IMR-90 (cell line): ENCODE results near the gene HFE. TPM values are rescaled to one million over a fixed set of nuclear protein-coding genes. Genes with fewer than 3 reads are reported as not detected.

Source experiments
- ATAC-seq: fragments of 200-7000 bp; cut with Tn5 transposase; 2 replicates; pipeline ENCODE4 v1.9.1; 2020; ENCODE audit warnings: low read depth, mild to moderate bottlenecking, moderate library complexity
- BruUV-seq: library from RNA; stranded (reverse); fragments of 400-500 nt; replicated peaks from 2 replicates; lab custom pipeline; 2021; lab: Mats Ljungman, UMichigan
- CTCF ChIA-PET: fragments of 300-600 bp; formaldehyde crosslinking; extraction: SDS; loops from one replicate; lab custom pipeline; 2021; ENCODE audit warnings: antibody characterized with exemption; lab: Yijun Ruan, JAX
- POLR2A ChIA-PET: fragments of 300-600 bp; sonication (Branson Sonifier 250); formaldehyde crosslinking; loops from one replicate; lab custom pipeline; 2022; ENCODE audit warnings: antibody characterized with exemption; ENCODE audit not compliant: unreplicated experiment; lab: Charles Lee
- DNase-seq: peaks from one replicate; pipeline ENCODE4 v3.0.0; 2013
- H2AFZ ChIP-seq: replicated peaks from 2 replicates; pipeline ENCODE3; 2013; ENCODE audit warnings: low read length, mild to moderate bottlenecking; ENCODE audit not compliant: poor library complexity
- H2AK5ac ChIP-seq: 2 replicates; pipeline ENCODE4 v1.6.1; 2013; ENCODE audit warnings: low read depth, low read length, inconsistent platforms
- H2AK9ac ChIP-seq: replicated peaks from 2 replicates; pipeline ENCODE3; 2013; ENCODE audit warnings: mild to moderate bottlenecking, low read depth, low read length, moderate library complexity; ENCODE audit not compliant: poor library complexity
- H2BK120ac ChIP-seq: 2 replicates; pipeline ENCODE4 v1.6.1; 2013; ENCODE audit warnings: low read depth, low read length, inconsistent platforms
- H2BK15ac ChIP-seq: 3 replicates; pipeline ENCODE4 v1.6.1; 2013; ENCODE audit warnings: low read depth, low read length, inconsistent platforms
- H2BK20ac ChIP-seq: 2 replicates; pipeline ENCODE4 v1.6.1; 2013; ENCODE audit warnings: low read depth, mild to moderate bottlenecking, inconsistent platforms, low read length, moderate library complexity
- H2BK5ac ChIP-seq: 2 replicates; pipeline ENCODE4 v1.6.1; 2013; ENCODE audit warnings: mild to moderate bottlenecking, low read depth, low read length, inconsistent platforms; ENCODE audit not compliant: poor library complexity, severe bottlenecking
- H3K14ac ChIP-seq: replicated peaks from 2 replicates; pipeline ENCODE4 v1.6.1; 2013; ENCODE audit warnings: low read depth, low read length, inconsistent platforms
- H3K18ac ChIP-seq: 2 replicates; pipeline ENCODE4 v1.6.1; 2013; ENCODE audit warnings: low read depth, low read length, control low read depth
- H3K23ac ChIP-seq: 2 replicates; pipeline ENCODE4 v1.6.1; 2013; ENCODE audit warnings: low read depth, low read length, inconsistent platforms
- H3K27ac ChIP-seq: 2 replicates; pipeline ENCODE4 v1.5.1; 2013; ENCODE audit warnings: mild to moderate bottlenecking, control low read depth, low read length; ENCODE audit not compliant: insufficient read depth
- H3K27me3 ChIP-seq: 2 replicates; pipeline ENCODE4 v1.6.1; 2013; ENCODE audit warnings: low read length; ENCODE audit not compliant: control insufficient read depth, insufficient read depth
- H3K36me3 ChIP-seq: 2 replicates; pipeline ENCODE4 v1.6.1; 2013; ENCODE audit warnings: low read length, mixed read lengths; ENCODE audit not compliant: control insufficient read depth, insufficient read depth
- H3K4ac ChIP-seq: 2 replicates; pipeline ENCODE4 v1.6.1; 2013; ENCODE audit warnings: low read depth, low read length, inconsistent platforms
- H3K4me1 ChIP-seq: 2 replicates; pipeline ENCODE4 v1.6.1; 2013; ENCODE audit warnings: low read length, mixed read lengths; ENCODE audit not compliant: control insufficient read depth, insufficient read depth
- H3K4me2 ChIP-seq: 2 replicates; pipeline ENCODE4 v1.6.1; 2013; ENCODE audit warnings: low read depth, mild to moderate bottlenecking, control low read depth, low read length, moderate library complexity
- H3K4me3 ChIP-seq: 2 replicates; pipeline ENCODE4 v1.5.1; 2013; ENCODE audit warnings: low read depth, mild to moderate bottlenecking, control low read depth, low read length, moderate library complexity; ENCODE audit not compliant: insufficient read depth
- H3K56ac ChIP-seq: 2 replicates; pipeline ENCODE4 v1.6.1; 2013; ENCODE audit warnings: low read length, inconsistent platforms; ENCODE audit not compliant: insufficient read depth; ENCODE audit errors: extremely low read depth
- H3K79me1 ChIP-seq, 2 experiments: 2 replicates each; pipeline ENCODE4 v1.6.1; 2013; ENCODE audit warnings: low read length in 2 of 2, inconsistent platforms in 1 of 2, low read depth in 1 of 2
- H3K9ac ChIP-seq: 2 replicates; pipeline ENCODE4 v1.6.1; 2013; ENCODE audit warnings: low read depth, low read length, control low read depth
- H3K9me1 ChIP-seq: 2 replicates; pipeline ENCODE4 v1.6.1; 2013; ENCODE audit warnings: low read length, inconsistent platforms; ENCODE audit not compliant: insufficient read depth
- H3K9me3 ChIP-seq: 2 replicates; pipeline ENCODE4 v1.6.1; 2013; ENCODE audit warnings: low read length; ENCODE audit not compliant: control insufficient read depth, insufficient read depth
- H4K20me1 ChIP-seq: 2 replicates; pipeline ENCODE4 v1.6.1; 2013; ENCODE audit warnings: low read length, inconsistent platforms; ENCODE audit not compliant: insufficient read depth
- H4K5ac ChIP-seq: 2 replicates; pipeline ENCODE4 v1.6.1; 2013; ENCODE audit warnings: mild to moderate bottlenecking, low read depth, low read length, control low read depth
- H4K8ac ChIP-seq, 2 experiments: 2 replicates each; pipeline ENCODE4 v1.6.1; 2013; ENCODE audit warnings: low read depth in 2 of 2, low read length in 2 of 2, control low read depth in 1 of 2, inconsistent platforms in 1 of 2
- H4K91ac ChIP-seq: 2 replicates; pipeline ENCODE4 v1.6.1; 2013; ENCODE audit warnings: low read depth, low read length, inconsistent platforms; ENCODE audit not compliant: insufficient read depth
- CTCF ChIP-seq: conservative IDR thresholded peaks from 2 replicates; pipeline ENCODE4 v1.5.1; 2012; ENCODE audit warnings: mild to moderate bottlenecking, low read depth, low read length, improper control_type of control experiment
- NFE2L2 ChIP-seq: fragments of 150-350 bp; IDR thresholded peaks from 2 replicates; pipeline ENCODE4 v1.6.1; 2016; ENCODE audit warnings: low read depth, mild to moderate bottlenecking, low read length
- POLR2A ChIP-seq: IDR thresholded peaks from 2 replicates; pipeline ENCODE4 v1.6.1; 2012; ENCODE audit warnings: mild to moderate bottlenecking, low read depth, low read length
- WGBS, 2 experiments: methylation state at CpG; one replicate each; pipeline versions ENCODE4 v1.1.5 to v1.1.7; 2013; ENCODE audit warnings: missing lambda C conversion rate in 2 of 2; ENCODE audit not compliant: insufficient read length in 1 of 2; ENCODE audit errors: extremely low coverage in 2 of 2; 5-methylcytosine and 5-hydroxymethylcytosine counted together
- dilution Hi-C: fragments of 300-500 bp; cut with HindIII; formaldehyde crosslinking; loops from one replicate; pipeline ENCODE4 v1.14.3; 2018; ENCODE audit warnings: low sequenced_read_pairs; ENCODE audit not compliant: unreplicated experiment
- in situ Hi-C: fragments of 300-500 bp; cut with MboI; formaldehyde crosslinking; loops from 3 replicates; pipeline ENCODE4 v1.14.3; 2019; ENCODE audit warnings: low sequenced_read_pairs, inconsistent platforms, mixed read lengths
- intact Hi-C: fragments of 100-400 bp; cut with micrococcal nuclease; formaldehyde crosslinking; loops from 2 replicates; pipeline ENCODE4 v1.10.0; 2022
- polyA plus RNA-seq, 3 experiments: library from polyadenylated mRNA; depleted of rRNA; stranded (reverse); fragments of >200 nt; gene quantifications; 2 replicates each; pipeline ENCODE4 v1.2.3, GENCODE V29; 2012; ENCODE audit warnings: low replicate concordance in 1 of 3
- total RNA-seq: library from RNA; depleted of rRNA; stranded (reverse); fragments of >200 nt; gene quantifications from 2 replicates; pipeline ENCODE4 v1.2.3, GENCODE V29; 2012

Gene HFE
- total and polyA plus RNA-seq, 2 of the 4 experiments (the other 2 are of a cell fraction) = 14.9 to 15.7 TPM

DNA sequence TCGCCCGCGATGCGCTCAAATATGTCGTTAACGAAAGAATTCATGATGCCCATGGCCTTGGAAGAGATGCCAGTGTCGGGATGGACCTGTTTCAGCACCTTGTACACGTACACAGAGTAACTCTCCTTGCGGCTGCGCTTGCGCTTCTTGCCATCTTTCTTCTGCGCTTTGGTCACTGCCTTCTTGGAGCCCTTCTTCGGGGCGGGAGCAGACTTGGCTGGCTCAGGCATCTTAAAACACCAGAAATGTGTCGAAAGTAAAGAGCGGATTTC, 36.4 kb downstream of the HFE start:
- Histone ChIP-seq H4K91ac (peak overlapping the region; percentile 75), H2AK9ac (peak overlapping the region; percentile 10), H4K8ac (peak overlapping the region in 1 of 2 experiments; percentile 48; a peak in 2 of 4 replicates), H3K14ac (peak overlapping the region; percentile 49), H3K56ac (peak overlapping the region; percentile 86; the same call in 1 of the 2 replicates), H3K9me1 (no peaks in the 10 kb centered on the region; the same call in 1 of the 2 replicates), H2AK5ac (peak overlapping the region; percentile 30; the same call in 1 of the 2 replicates), H3K27ac (peak overlapping the region; percentile 89), H2BK20ac (0 out of 2 replicates have a peak overlapping the region, but pooled peaks have one; percentile 52), H3K9me3 (no peaks in the 10 kb centered on the region), H3K4me3 (peak overlapping the region; percentile 54), H3K4ac (peak overlapping the region; percentile 75), H3K36me3 (peaks cover 4% of the 10 kb centered on the region), H4K20me1 (peaks cover 31% of the 10 kb centered on the region), H3K27me3 (no peaks in the 10 kb centered on the region), H3K9ac (peak overlapping the region; percentile 82), H3K79me1 (peaks cover 0 to 16% of the 10 kb centered on the region in 2 experiments; a peak in 3 of 4 replicates), H3K23ac (peak overlapping the region; percentile 74), H2BK120ac (peak overlapping the region; percentile 42; the same call in 1 of the 2 replicates), H3K4me1 (peaks cover 5% of the 10 kb centered on the region), H2BK15ac (no peak overlapping the region), H3K18ac (peak overlapping the region; percentile 55), H4K5ac (peak overlapping the region; percentile 60; the same call in 1 of the 2 replicates), H2AFZ (peak overlapping the region; percentile 11), H3K4me2 (peak overlapping the region; percentile 87), H2BK5ac (peak overlapping the region; percentile 90)
- DNase-seq = no peak
- ChIA-PET POLR2A (interaction anchor here (0.6 to 4.9 kb wide), 26 partner anchors 10 to 1767 kb away, joined by 3 to 95 read pairs (median 6); partner anchors contain the start of gene HFE), CTCF (interaction anchor here (1.0 to 1.9 kb wide), 3 partner anchors 33 to 58 kb away, joined by 3 to 7 read pairs (median 3); a partner anchor contains a TSS)
- intact Hi-C loops = loop anchor here (1.0 to 2.0 kb wide), 4 partner anchors 19 to 75 kb away; no protein-coding TSS in a partner anchor
- in situ Hi-C loops = no loop called here
- WGBS, 2 experiments = 0% methylated on average over 11 of the region's 16 CpGs; no CpG with 5 or more reads in 1 of the 2 experiments
- ATAC-seq = no peak
- dilution Hi-C loops = no loop called here
- no TSS peak for BruUV-seq
- peak; percentile 96 for TF ChIP-seq POLR2A
- TF ChIP-seq NFE2L2 = peak; percentile 22; the same call in 1 of the 2 replicates
- TF ChIP-seq CTCF = no peak
